ENCODE measurements around the gene DHRS2.
"Not testable (repeated sequence)": the region's sequence is repeated elsewhere in the genome, so short reads cannot be mapped to it uniquely, and the experiment has no call there.

DHRS2 gene

DNA sequence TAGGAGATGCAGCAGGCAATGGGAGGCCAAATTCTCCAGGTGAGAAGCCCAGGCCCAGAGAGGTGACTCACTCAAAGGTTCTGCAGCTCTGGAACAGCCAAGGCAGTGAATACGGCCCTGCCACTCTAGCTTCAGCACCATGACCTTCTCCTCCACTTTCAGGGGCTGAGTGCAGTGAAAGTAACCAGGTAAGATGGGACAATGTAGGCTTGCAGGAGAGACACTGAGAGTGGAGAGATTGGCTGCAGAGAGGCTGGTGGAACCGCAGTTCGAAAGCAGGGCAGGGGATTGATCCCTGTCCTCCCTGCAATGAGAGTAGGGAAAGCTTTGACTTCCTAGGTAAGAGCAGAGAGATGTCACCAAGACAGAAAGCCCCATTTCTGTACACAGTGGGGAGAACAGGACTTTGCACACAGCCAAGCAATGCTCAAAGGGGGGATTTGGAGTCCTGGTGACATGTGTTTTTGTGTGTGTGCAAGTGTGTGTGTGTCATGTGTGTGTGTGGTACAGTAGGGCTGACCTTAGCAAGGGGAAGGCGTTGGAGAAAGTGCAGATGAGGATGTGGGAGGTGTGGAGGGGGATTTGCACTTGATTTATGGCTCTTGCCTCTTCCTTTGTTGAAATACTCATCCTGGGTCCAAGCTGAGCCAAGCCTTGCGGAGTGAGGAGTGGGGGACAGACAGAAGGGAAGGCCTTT, 12.7 kb downstream of the DHRS2 start:
- no peak for DNase-seq (ENCODE audit: low read depth in 2 of 2)

GRCh38 chr14:23650506-23650905, 14.3 kb downstream of the DHRS2 start:
- DNase-seq (ENCODE audit: low read depth in 2 of 2) = no peak

- no peak for DNase-seq (ENCODE audit: low read depth in 2 of 2)
These were observed 16.9 kb downstream of the DHRS2 start for GRCh38 chr14:23653051-23653450.

- DNase-seq (ENCODE audit: low read depth in 2 of 2) = no peak
These were observed 18.1 kb downstream of the DHRS2 start for GRCh38 chr14:23654231-23654630.

DNA sequence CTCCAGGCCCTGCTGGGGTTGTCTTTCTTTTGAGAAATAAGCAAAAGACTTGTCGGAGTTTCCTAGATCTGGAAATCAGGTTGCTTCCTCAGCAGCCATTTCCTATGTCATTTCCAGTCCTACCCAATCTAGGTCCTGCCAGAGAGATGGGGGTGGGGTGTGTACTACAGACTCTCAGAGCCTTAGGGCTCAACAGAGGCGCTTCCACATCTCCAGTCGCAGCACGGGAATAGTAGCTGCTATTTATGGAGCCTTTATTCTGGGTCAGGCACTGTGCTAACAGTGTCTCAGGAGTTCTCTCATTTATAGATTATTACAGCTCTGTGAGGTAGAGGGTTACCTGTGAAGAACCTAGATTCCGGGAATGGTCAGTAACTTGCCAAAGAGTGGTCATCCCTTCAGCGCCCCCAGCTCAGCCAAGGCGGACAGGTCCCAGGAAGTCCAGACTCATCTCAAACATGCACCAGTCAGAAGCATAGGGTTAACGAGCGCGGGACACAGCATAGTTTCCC, 21.9 kb downstream of the DHRS2 start:
- DNase-seq (ENCODE audit: low read depth in 2 of 2) = no peak

GRCh38 chr14:23660290-23661226, 24.4 kb downstream of the DHRS2 start:
- no peak for DNase-seq (ENCODE audit: low read depth in 2 of 2)

GRCh38 chr14:23661542-23661941, 25.4 kb downstream of the DHRS2 start:
- DNase-seq (ENCODE audit: low read depth in 2 of 2) = no peak

DNA sequence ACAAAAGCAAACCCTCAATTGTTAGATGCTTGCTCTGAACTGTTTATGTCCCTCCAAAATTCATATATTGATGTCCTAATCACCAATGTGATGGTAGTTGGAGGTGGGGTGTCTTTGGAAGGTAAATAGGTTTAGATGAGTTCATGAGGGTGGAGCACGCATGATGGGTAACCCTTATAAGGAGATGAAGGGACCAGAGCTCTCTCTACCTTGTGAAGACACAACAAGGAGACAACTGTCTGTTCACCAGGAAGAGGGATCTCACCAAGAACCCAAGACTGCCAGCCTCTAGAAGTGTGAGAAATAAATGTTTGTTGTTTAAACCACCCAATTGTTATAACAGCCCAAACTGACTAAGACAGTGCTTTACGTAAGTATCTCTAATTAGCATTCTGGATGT, 27.0 kb downstream of the DHRS2 start:
- DNase-seq (ENCODE audit: low read depth in 2 of 2) = no peak

GRCh38 chr14:23663711-23664110, 27.5 kb downstream of the DHRS2 start:
- DNase-seq (ENCODE audit: low read depth in 2 of 2) = no peak

- no peak for DNase-seq (ENCODE audit: low read depth in 2 of 2)
These were observed 28.2 kb downstream of the DHRS2 start for GRCh38 chr14:23664207-23664885.

DNA sequence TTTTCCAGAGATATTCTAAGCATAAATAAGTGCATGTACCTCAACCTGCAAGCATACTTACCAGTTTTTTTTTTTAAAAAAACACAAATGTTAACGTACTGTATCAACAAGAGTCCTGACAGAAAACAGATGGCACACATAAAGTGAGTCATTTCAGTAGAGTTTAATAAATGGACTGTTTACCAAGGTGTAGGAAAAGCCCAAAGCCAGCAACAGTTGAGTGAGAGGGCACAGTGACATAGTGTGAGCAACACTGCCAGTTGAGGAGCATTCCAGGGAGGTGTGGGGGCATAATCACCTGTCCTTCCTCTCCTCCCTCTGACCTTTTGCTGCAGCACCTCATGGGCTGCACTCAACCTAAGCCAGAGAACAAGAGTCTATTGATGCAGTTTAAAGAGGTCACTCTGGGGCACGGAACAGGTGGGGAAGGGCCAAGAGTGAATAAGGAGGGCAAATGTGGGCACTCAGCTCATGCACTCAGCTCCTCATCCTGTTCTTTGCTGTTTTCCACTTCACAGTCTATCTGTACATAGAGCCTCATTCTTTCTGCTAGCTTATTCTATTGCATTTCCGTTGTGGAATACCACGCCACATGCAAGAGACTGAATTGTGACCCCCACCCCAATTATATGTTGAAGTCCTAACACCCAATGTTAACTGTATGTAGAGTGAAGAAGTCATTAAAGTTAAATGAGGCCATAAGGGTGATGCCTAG, 29.3 kb downstream of the DHRS2 start:
- no peak for DNase-seq (ENCODE audit: low read depth in 2 of 2)

- DNase-seq (ENCODE audit: low read depth in 2 of 2) = no peak
These were observed 31.0 kb downstream of the DHRS2 start for GRCh38 chr14:23667134-23667533.

DNA sequence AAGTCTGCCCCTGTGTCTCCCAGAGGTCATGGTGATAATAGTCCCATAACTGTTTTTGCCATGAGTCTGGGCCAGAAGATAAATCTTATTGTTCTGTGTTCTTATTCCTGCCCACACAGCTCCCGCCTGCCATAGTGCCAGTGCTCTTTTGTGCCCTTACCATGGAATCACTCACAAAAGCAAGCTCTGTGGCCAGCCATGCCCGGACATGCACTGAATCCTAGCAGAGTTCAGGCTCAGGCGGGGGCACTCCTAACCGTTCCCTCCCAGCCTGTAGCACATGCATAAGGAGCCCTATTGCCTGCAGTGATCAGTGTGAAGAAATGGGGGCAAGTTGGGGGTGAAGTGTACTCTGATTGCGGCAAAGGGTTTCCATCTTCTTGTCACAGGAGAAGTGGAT, 33.3 kb downstream of the DHRS2 start:
- DNase-seq (ENCODE audit: low read depth in 2 of 2) = no peak

DNA sequence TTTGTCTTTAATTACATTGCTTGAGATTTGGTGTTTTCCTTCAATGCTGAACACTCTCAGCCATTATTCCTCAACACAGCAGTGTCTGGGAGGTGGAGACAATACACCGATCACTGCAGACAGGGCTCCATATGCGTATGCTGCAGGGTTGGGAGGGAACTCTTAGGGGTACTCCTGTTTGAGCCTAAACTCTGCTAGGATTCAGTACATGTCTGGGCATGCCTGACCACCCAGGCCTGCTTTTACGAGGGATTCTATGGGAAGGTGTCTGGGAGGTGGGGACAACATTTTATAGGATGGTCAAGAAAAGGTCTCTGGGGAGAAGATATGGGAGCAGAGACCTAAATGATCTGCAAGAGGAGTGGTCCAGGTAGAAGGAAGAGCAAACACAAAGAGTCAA, 34.3 kb downstream of the DHRS2 start:
- DNase-seq (ENCODE audit: low read depth in 2 of 2) = no peak

DNA sequence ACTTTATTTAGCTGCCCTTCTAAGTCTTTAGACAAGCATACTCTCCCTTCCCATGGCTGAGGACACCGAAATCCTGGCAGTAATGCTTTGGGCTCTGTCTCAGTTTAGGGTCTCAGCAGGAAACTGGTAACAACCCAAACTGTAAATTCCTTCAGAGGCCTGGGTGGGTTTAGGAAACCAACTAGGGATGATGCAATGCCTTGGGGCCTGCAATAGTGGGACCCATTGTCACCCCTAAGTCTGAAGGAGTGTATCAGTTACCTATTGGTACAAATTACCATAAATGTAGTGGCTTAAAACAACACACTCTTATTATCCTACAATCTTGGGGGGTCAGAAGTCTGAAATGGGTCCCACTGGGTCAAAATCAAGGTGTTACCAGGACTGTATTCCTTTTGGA, 36.0 kb downstream of the DHRS2 start:
- no peak for DNase-seq (ENCODE audit: low read depth in 2 of 2)

- no peak for DNase-seq (ENCODE audit: low read depth in 2 of 2)
These were observed 39.2 kb downstream of the DHRS2 start for GRCh38 chr14:23675337-23675736.

DNA sequence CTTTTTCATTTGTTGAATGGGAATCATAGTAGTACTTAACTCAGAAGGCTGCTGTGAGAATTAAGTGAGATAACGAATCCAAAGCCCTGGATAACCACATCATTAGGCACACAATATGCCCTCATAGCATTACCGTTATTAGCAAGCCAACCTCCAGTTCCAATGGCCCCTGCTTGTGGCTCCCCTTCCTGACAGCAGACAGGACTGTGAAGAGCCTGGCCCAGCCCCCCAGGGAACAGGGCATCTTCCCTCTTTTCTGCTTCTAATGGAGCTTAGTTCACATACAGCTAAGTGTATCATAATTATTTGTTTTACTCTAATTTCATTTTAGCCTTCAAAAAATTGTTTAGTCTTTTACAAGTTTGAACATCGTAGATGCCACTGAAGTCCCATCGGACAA, 39.7 kb downstream of the DHRS2 start:
- DNase-seq (ENCODE audit: low read depth in 2 of 2) = no peak

- DNase-seq (ENCODE audit: low read depth in 2 of 2) = no peak
These were observed 45.2 kb downstream of the DHRS2 start for GRCh38 chr14:23681337-23681736.

DNA sequence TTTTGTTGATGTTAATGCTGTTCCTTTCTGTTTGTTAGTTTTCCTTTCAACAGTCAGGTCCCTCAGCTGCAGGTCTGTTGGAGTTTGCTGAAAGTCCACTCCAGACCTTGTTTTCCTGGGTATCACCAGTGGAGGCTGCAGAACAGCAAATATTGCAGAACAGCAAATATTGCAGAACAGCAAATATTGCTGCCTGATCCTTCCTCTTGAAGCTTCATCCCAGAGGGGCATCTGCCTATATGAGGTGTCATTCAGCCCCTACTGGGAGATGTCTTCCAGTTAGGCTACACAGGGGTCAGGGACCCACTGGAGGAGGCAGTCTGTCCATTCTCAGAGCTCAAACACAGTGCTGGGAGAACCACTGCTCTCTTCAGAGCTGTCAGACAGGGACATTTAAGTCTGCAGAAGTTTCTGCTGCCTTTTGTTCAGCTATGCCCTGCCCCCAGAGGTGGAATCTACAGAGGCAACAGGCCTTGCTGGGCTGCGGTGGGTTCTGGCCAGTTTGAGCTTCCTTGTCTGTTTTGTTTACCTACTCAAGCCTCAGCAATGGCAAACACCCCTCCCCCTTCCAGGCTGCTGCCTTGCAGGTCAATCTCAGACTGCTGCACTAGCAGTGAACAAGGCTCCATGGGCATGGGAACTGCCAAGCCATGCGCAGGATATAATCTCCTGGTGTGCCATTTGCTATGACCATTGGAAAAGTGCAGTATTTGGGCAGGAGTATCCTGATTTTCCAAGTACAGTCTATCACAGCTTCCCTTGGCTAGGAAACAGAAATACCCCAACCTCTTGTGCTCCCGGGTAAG, 53.7 kb downstream of the DHRS2 start:
- DNase-seq (ENCODE audit: low read depth in 2 of 2) = not testable (repeated sequence)

DNA sequence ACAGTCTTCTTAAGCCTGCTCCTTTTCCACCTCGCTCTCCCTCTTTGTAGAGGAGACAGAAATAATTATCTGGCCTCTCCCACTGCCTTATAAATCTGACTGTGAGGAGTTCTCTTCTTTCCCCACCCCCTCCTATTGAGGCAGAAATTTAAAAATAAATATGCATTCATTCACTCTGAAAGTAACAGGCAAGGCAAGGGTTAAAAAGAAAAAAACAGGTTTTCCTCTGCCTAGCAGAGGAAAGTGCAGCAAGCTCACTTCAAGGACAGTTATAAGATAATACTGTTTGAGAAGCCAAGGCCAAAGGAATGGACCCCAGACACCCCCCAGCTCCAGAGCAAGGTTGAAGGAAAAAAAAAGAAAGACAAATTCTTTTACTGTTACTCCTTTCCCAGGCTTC, 56.3 kb downstream of the DHRS2 start:
- DNase-seq (ENCODE audit: low read depth in 2 of 2) = no peak

- DNase-seq (ENCODE audit: low read depth in 2 of 2) = no peak
These were observed 57.1 kb downstream of the DHRS2 start for GRCh38 chr14:23693252-23693775.
